K562 (cell line): ENCODE results near the gene YPEL2. TPM values are rescaled to one million over a fixed set of nuclear protein-coding genes. Genes with fewer than 3 reads are reported as not detected.

Experiments
- ATAC-seq: fragments of 200-7000 bp; cut with Tn5 transposase; 3 replicates; pipeline ENCODE4 v1.9.1; 2020; ENCODE audit warnings: moderate library complexity
- BruUV-seq: library from RNA; stranded (reverse); fragments of 400-500 nt; replicated peaks from 2 replicates; lab custom pipeline; 2021; lab: Mats Ljungman, UMichigan
- CTCF ChIA-PET: fragments of 300-600 bp; formaldehyde crosslinking; extraction: SDS; loops from one replicate; lab custom pipeline; 2021; ENCODE audit warnings: low intra/inter-chr PET ratio; lab: Yijun Ruan, JAX
- POLR2A ChIA-PET: fragments of 300-600, 350-650 bp; sonication (Branson Sonifier 250); formaldehyde crosslinking; extraction: SDS; loops from one replicate; lab custom pipeline; 2021; ENCODE audit warnings: antibody characterized with exemption, inconsistent platforms; lab: Yijun Ruan, JAX
- DNase-seq, 4 experiments: peaks; one replicate each; pipeline versions ENCODE4 v3.0.0 to v3.0.0-alpha.2; 2011 to 2018; ENCODE audit warnings: low spot score in 3 of 4, mixed read lengths in 3 of 4; ENCODE audit errors: extremely low read depth in 1 of 4
- FAIRE-seq: peaks from 2 replicates; lab custom pipeline; 2011; peaks lifted over from hg19 to GRCh38; lab: Jason Lieb, UNC
- H2AFZ ChIP-seq: 2 replicates; pipeline ENCODE4 v1.6.0; 2011; ENCODE audit warnings: low read depth, low read length, control low read depth, inconsistent platforms
- H3K27ac ChIP-seq: fragments of 200-600 bp; 3 replicates; pipeline ENCODE4 v1.8.0; 2011; ENCODE audit warnings: low read depth, mild to moderate bottlenecking, control low read depth, inconsistent platforms, low read length, moderate library complexity, mixed read lengths; ENCODE audit errors: extremely low read depth
- H3K27me3 ChIP-seq, 2 experiments: fragments of 300-600 bp in 1 of 2; 2 replicates in 1 of 2; 3 replicates in 1 of 2; pipeline versions ENCODE4 v1.6.0 to v1.8.0; 2011; ENCODE audit warnings: inconsistent platforms in 2 of 2, low read length in 2 of 2, mild to moderate bottlenecking in 1 of 2, mixed read lengths in 1 of 2, moderate library complexity in 1 of 2; ENCODE audit not compliant: control insufficient read depth in 2 of 2, insufficient read depth in 2 of 2
- H3K36me3 ChIP-seq: fragments of 300-600 bp; 3 replicates; pipeline ENCODE4 v1.8.0; 2011; ENCODE audit warnings: mild to moderate bottlenecking, low read length, inconsistent platforms; ENCODE audit not compliant: control insufficient read depth, insufficient read depth
- H3K4me1 ChIP-seq, 2 experiments: fragments of 200-600 bp in 1 of 2; replicated peaks in 1 of 2; 2 replicates in 1 of 2; 3 replicates in 1 of 2; pipeline versions ENCODE4 v1.5.1 to v1.8.0; 2011; ENCODE audit warnings: inconsistent platforms in 2 of 2, low read length in 2 of 2, mild to moderate bottlenecking in 1 of 2, mixed read lengths in 1 of 2, moderate library complexity in 1 of 2; ENCODE audit not compliant: control insufficient read depth in 2 of 2, insufficient read depth in 2 of 2
- H3K4me2 ChIP-seq: 2 replicates; pipeline ENCODE4 v1.6.1; 2011; ENCODE audit warnings: low read length, control low read depth, inconsistent platforms, mixed read lengths; ENCODE audit not compliant: insufficient read depth
- H3K4me3 ChIP-seq: fragments of 200-600 bp; sonication (generic), shearing (Covaris generic); 2 replicates; pipeline ENCODE4 v1.5.1; 2016; ENCODE audit warnings: control low read depth, inconsistent platforms
- H3K79me2 ChIP-seq: fragments of 200-600 bp; 3 replicates; pipeline ENCODE4 v1.8.0; 2011; ENCODE audit warnings: low read length, inconsistent platforms; ENCODE audit not compliant: control insufficient read depth, insufficient read depth
- H3K9ac ChIP-seq, 2 experiments: 2 replicates each; pipeline versions ENCODE4 v1.6.0 to v1.6.1; 2011; ENCODE audit warnings: low read depth in 2 of 2, low read length in 2 of 2, control low read depth in 1 of 2, inconsistent platforms in 1 of 2, mild to moderate bottlenecking in 1 of 2, mixed read lengths in 1 of 2; ENCODE audit not compliant: insufficient read depth in 1 of 2
- H3K9me1 ChIP-seq: one replicate; pipeline ENCODE4 v1.6.0; 2011; ENCODE audit warnings: inconsistent platforms, mild to moderate bottlenecking, low read length, moderate library complexity; ENCODE audit not compliant: control insufficient read depth, insufficient read depth
- H3K9me3 ChIP-seq: replicated peaks from 2 replicates; pipeline ENCODE4 v1.5.1; 2011; ENCODE audit warnings: low read depth, low read length, inconsistent platforms; ENCODE audit not compliant: control insufficient read depth, insufficient read depth
- H4K20me1 ChIP-seq: replicated peaks from 2 replicates; pipeline ENCODE4 v1.6.1; 2011; ENCODE audit warnings: low read length, inconsistent platforms, mixed read lengths; ENCODE audit not compliant: control insufficient read depth, insufficient read depth
- HDAC6 ChIP-seq: IDR thresholded peaks from 2 replicates; pipeline ENCODE4 v1.6.1; 2012; ENCODE audit warnings: low read depth, mild to moderate bottlenecking, control low read depth, inconsistent platforms, low read length, moderate library complexity
- whole genome bisulfite sequencing: fragments of 100-300 bp; shearing (Covaris generic); methylation state at CpG from one replicate; pipeline ENCODE4 v1.1.6; 2016; ENCODE audit warnings: low coverage, mixed read lengths; ENCODE audit not compliant: insufficient coverage; ENCODE audit errors: missing lambda C conversion rate; 5-methylcytosine and 5-hydroxymethylcytosine counted together
- in situ Hi-C: fragments of 300-500 bp; cut with MboI; formaldehyde crosslinking; loops from 4 replicates; pipeline ENCODE4 v1.15.0; 2018; ENCODE audit warnings: inconsistent platforms, mixed read lengths
- intact Hi-C: fragments of 100-400 bp; cut with micrococcal nuclease; formaldehyde crosslinking; loops from 2 replicates; pipeline ENCODE4 v1.14.2; 2022
- polyA plus RNA-seq, 8 experiments: library from polyadenylated mRNA; depleted of rRNA in 4 of 8; stranded (reverse) in 5 of 8; unstranded in 3 of 8; fragments of >200 nt; fragmentation: Nextera tagmentation in 2 of 8; fragmentation: Illumina TruSeq in 1 of 8; extraction: Ambion mirVana in 2 of 8; extraction: Trizol in 1 of 8; gene quantifications; 2 replicates each; pipeline versions ENCODE4 v1.2.1 to v1.2.3, GENCODE V29; 2011 to 2014; ENCODE audit warnings: inconsistent platforms in 1 of 8, missing spikeins in 1 of 8
- total RNA-seq, 7 experiments: library from RNA; depleted of rRNA in 6 of 7; stranded (reverse); fragments of >200 nt in 6 of 7; fragmentation: Illumina TruSeq in 2 of 7; extraction: Trizol in 2 of 7; gene quantifications; 2 replicates each; pipeline versions ENCODE4 v1.2.1 to v1.2.3, GENCODE V29; 2011 to 2021; ENCODE audit warnings: low replicate concordance in 1 of 7
- TF ChIP-seq, protein P1 (sequence below), 3 experiments: fragments of 200-800 bp in 1 of 3; fragments of 250-450 bp in 1 of 3; fragments of 450-650 bp in 1 of 3; sonication (Bioruptor Pico) in 1 of 3; sonication (Bioruptor generic) in 1 of 3; formaldehyde crosslinking in 1 of 3; IDR thresholded peaks; 2 replicates each; pipeline versions ENCODE4 v1.6.1 to v1.8.0; 2016 to 2022; ENCODE audit warnings: mild to moderate bottlenecking in 2 of 3, missing genetic modification characterization in 2 of 3, missing compliant biosample characterization in 1 of 3, moderate library complexity in 1 of 3

Gene YPEL2
- total and polyA plus RNA-seq, 9 of the 15 experiments (the other 6 are each of a cell fraction or from before 2014, with no cell fraction given): 0.11 to 2.4 (median 0.47) TPM

DNA sequence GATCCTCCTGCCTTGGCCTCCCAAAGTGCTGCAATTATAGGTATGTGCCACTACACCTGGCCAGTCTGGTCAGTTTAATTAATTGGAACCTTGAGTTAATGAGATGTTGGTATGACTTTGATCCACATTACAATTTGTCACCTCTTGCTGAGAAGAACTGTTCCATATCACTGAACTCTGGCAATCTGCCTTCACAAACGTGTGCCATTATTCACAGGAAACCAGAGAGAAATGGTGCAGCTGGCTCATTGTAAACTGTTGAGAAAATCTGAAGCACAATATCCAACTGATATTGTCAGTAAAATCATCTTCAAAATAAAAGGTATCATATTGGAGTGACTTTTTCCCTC lies 39.3 kb upstream of the YPEL2 start:
- TF ChIP-seq HDAC6: no peak
- TF ChIP-seq, protein P1, sequence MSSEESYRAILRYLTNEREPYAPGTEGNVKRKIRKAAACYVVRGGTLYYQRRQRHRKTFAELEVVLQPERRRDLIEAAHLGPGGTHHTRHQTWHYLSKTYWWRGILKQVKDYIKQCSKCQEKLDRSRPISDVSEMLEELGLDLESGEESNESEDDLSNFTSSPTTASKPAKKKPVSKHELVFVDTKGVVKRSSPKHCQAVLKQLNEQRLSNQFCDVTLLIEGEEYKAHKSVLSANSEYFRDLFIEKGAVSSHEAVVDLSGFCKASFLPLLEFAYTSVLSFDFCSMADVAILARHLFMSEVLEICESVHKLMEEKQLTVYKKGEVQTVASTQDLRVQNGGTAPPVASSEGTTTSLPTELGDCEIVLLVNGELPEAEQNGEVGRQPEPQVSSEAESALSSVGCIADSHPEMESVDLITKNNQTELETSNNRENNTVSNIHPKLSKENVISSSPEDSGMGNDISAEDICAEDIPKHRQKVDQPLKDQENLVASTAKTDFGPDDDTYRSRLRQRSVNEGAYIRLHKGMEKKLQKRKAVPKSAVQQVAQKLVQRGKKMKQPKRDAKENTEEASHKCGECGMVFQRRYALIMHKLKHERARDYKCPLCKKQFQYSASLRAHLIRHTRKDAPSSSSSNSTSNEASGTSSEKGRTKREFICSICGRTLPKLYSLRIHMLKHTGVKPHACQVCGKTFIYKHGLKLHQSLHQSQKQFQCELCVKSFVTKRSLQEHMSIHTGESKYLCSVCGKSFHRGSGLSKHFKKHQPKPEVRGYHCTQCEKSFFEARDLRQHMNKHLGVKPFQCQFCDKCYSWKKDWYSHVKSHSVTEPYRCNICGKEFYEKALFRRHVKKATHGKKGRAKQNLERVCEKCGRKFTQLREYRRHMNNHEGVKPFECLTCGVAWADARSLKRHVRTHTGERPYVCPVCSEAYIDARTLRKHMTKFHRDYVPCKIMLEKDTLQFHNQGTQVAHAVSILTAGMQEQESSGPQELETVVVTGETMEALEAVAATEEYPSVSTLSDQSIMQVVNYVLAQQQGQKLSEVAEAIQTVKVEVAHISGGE (CRISPR knock-in tag; IDR thresholded peaks at IDR 0.05): peak in 1 of 3 experiments; percentile 38; a peak in 1 of 6 replicates
- no TSS peak for BruUV-seq
- no peak overlapping the region for H3K4me3 ChIP-seq
- ChIA-PET POLR2A (interaction anchor here (1.3 kb wide), 1 partner anchor 14 kb away, joined by 3 read pairs; no protein-coding TSS in a partner anchor), CTCF (no interaction called here)
- no peaks in the 10 kb centered on the region for H3K79me2 ChIP-seq
- 55% methylated on average over 1 of the region's 1 CpG for WGBS
- peaks cover 31 to 39% of the 10 kb centered on the region in 2 experiments for H3K4me1 ChIP-seq
- H3K9me3 ChIP-seq: no peaks in the 10 kb centered on the region
- intact Hi-C loops (loop anchor here (5.0 kb wide), 1 partner anchor 135 kb away; the partner anchor contains the start of genes PRR11 and SKA2), in situ Hi-C loops (no loop called here)
- no peaks in the 10 kb centered on the region for H4K20me1 ChIP-seq
- FAIRE-seq (no peak), ATAC-seq (no peak), DNase-seq (no peak)
- no peaks in the 10 kb centered on the region for H3K36me3 ChIP-seq
- H3K4me2 ChIP-seq: no peak overlapping the region
- no peak overlapping the region for H3K9ac ChIP-seq
- H3K27ac ChIP-seq: peak overlapping the region; percentile 97; the same call in 1 of the 3 replicates
- H2AFZ ChIP-seq: peak overlapping the region; percentile 66
- no peaks in the 10 kb centered on the region for H3K9me1 ChIP-seq
- no peaks in the 10 kb centered on the region for H3K27me3 ChIP-seq
